ENCODE data around the gene EXOC4. TPM values are rescaled to one million over a fixed set of nuclear protein-coding genes. Genes with fewer than 3 reads are reported as not detected.

EXOC4 gene
- total and polyA plus RNA-seq, 2 donors (not counting 3 experiments of a cell fraction or from before 2014, with no cell fraction given) = 20.3 to 73.1 TPM

DNA sequence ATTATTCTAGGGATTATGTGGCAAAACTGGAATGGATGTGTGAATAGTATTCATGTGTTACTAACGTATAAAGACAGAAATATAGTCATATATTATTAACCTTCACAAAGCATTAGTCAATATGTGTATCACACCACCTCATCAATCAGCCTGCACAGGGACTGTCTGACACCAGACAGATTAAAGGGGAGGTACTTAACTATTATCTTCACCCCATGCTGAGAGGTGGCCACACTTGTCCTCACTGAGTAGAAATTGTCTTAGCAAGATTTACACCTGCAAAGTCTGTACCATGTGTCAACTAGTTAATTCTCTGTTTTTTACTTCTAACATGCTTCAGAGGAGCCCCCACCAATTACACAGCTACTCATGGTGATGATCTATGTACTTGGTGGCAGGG lies 727.9 kb downstream of the EXOC4 start:
- ChIA-PET CTCF (no interaction called here), POLR2A (no interaction called here)
- Histone ChIP-seq H3K79me2 (ENCODE audit: control insufficient read depth, insufficient read depth, low read length) (no peaks in the 10 kb centered on the region), H4K20me1 (replicated peaks; ENCODE audit: control insufficient read depth, extremely low read depth, insufficient read depth, low read length) (no peaks in the 10 kb centered on the region), H3K36me3 (ENCODE audit: control insufficient read depth in 2 of 2, extremely low read depth in 1 of 2, insufficient read depth in 2 of 2, low read length in 2 of 2) (no peaks in the 10 kb centered on the region), H3K4me2 (ENCODE audit: insufficient read depth, low read length) (no peak overlapping the region), H3K9me3 (replicated peaks; ENCODE audit: control insufficient read depth, insufficient read depth, low read length) (no peaks in the 10 kb centered on the region), H2AFZ (ENCODE audit: low read depth, low read length) (no peak overlapping the region), H3K4me1 (ENCODE audit: control insufficient read depth, extremely low read depth, insufficient read depth, low read length) (no peaks in the 10 kb centered on the region), H3K9ac (replicated peaks; ENCODE audit: extremely low read depth, insufficient read depth, low read length) (no peak overlapping the region), H3K27ac (ENCODE audit: insufficient read depth, low read depth, low read length) (no peak overlapping the region), H3K9me1 (replicated peaks; ENCODE audit: control insufficient read depth, extremely low read depth, insufficient read depth, low read length) (no peaks in the 10 kb centered on the region), H3K4me3 (replicated peaks in 1 of 3; ENCODE audit: insufficient read depth in 1 of 3, low read depth in 1 of 3, low read length in 3 of 3) (no peak overlapping the region), H3K27me3 (ENCODE audit: control insufficient read depth in 2 of 2, insufficient read depth in 2 of 2, low read length in 2 of 2) (no peaks in the 10 kb centered on the region)
- DNase-seq (ENCODE audit: low read depth, low spot score) (no peak), FAIRE-seq (no peak)
- no peak for TF ChIP-seq GATA2 (IDR thresholded peaks at IDR 0.05; ENCODE audit: insufficient read depth, insufficient read length, low read depth, low read length)
- TF ChIP-seq POLR2AphosphoS5 (IDR thresholded peaks at IDR 0.05; ENCODE audit: insufficient read depth, low read depth, low read length) = no peak
- TF ChIP-seq, protein P1, sequence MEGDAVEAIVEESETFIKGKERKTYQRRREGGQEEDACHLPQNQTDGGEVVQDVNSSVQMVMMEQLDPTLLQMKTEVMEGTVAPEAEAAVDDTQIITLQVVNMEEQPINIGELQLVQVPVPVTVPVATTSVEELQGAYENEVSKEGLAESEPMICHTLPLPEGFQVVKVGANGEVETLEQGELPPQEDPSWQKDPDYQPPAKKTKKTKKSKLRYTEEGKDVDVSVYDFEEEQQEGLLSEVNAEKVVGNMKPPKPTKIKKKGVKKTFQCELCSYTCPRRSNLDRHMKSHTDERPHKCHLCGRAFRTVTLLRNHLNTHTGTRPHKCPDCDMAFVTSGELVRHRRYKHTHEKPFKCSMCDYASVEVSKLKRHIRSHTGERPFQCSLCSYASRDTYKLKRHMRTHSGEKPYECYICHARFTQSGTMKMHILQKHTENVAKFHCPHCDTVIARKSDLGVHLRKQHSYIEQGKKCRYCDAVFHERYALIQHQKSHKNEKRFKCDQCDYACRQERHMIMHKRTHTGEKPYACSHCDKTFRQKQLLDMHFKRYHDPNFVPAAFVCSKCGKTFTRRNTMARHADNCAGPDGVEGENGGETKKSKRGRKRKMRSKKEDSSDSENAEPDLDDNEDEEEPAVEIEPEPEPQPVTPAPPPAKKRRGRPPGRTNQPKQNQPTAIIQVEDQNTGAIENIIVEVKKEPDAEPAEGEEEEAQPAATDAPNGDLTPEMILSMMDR (IDR thresholded peaks at IDR 0.05; ENCODE audit: extremely low read depth in 1 of 2, insufficient read depth in 1 of 2, low read depth in 1 of 2, low read length in 2 of 2) = no peak
- no peak for TF ChIP-seq POLR2A (IDR thresholded peaks at IDR 0.05; ENCODE audit: low read depth, low read length)
- TF ChIP-seq MYC (IDR thresholded peaks at IDR 0.05; ENCODE audit: low read depth, low read length) = no peak
- TF ChIP-seq, protein P2, sequence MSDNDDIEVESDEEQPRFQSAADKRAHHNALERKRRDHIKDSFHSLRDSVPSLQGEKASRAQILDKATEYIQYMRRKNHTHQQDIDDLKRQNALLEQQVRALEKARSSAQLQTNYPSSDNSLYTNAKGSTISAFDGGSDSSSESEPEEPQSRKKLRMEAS (IDR thresholded peaks at IDR 0.05; ENCODE audit: insufficient read depth, insufficient read length) = no peak
- no peak for TF ChIP-seq FOS (IDR thresholded peaks at IDR 0.05; ENCODE audit: borderline replicate concordance, insufficient read depth, low read length)
- TF ChIP-seq EZH2 (IDR thresholded peaks at IDR 0.05; ENCODE audit: borderline replicate concordance, low read depth, low read length, severe bottlenecking) = no peak
- TF ChIP-seq JUN (IDR thresholded peaks at IDR 0.05; ENCODE audit: borderline replicate concordance, insufficient read depth, insufficient read length, low read depth) = no peak
- dilution Hi-C loops (cut with MboI; ENCODE audit: extremely low pct_ligation_motif_present, low sequenced_read_pairs) = no loop called here
- intact Hi-C loops (cut with micrococcal nuclease) = no loop called here
- BruUV-seq (replicated peaks) = no TSS peak
